GM12891 (cell line): ENCODE results near the gene GPC5.
"Not testable (repeated sequence)": the region's sequence is repeated elsewhere in the genome, so short reads cannot be mapped to it uniquely, and the experiment has no call there.

Source experiments
- POLR2A ChIP-seq: IDR thresholded peaks from 2 replicates; pipeline ENCODE4 v1.6.1; 2011; ENCODE audit warnings: low read depth, low read length, control low read depth
- POLR2AphosphoS5 ChIP-seq: IDR thresholded peaks from 2 replicates; pipeline ENCODE4 v1.6.1; 2011; ENCODE audit warnings: low read depth, low read length, control low read depth
- TAF1 ChIP-seq: IDR thresholded peaks from 2 replicates; pipeline ENCODE4 v1.6.1; 2011; ENCODE audit warnings: low read depth, low read length, control low read depth

DNA sequence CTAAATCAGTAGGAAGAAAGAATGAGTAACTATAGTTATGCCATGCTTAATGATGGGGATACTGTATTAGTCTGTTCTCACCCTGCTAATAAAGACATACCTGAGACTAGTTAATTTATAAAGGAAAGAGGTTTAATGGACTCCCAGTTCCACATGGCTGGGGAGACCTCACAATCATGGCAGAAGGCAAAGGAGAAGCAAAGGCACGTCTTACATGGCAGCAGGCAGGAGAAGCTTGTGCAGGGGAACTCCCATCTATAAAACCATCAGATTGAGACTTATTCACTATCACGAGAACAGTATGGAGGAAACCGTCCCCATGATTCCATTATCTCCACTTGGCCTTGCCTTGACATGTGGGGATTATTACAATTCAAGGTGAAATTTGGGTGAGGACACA is 1084.4 kb downstream of the GPC5 start:
- not testable (repeated sequence) for TF ChIP-seq POLR2A, POLR2AphosphoS5, TAF1
